GM21528 (cell line): ENCODE results near the gene SQSTM1.

ENCODE experiments used
- ATAC-seq: cut with Tn5 transposase; IDR thresholded peaks from one replicate; pipeline ENCODE4 v1.9.1; 2021; ENCODE audit warnings: mild to moderate bottlenecking, moderate library complexity; ENCODE audit not compliant: unreplicated experiment, low FRiP score

Gene SQSTM1

GRCh38 chr5:179794171-179794570, 26.5 kb upstream of the SQSTM1 start:
- no peak for ATAC-seq

- ATAC-seq, result no peak
Observed at GRCh38 chr5:179794575-179794974, 26.1 kb upstream of the SQSTM1 start.

- ATAC-seq, result no peak
Observed at GRCh38 chr5:179795049-179795862, 25.4 kb upstream of the SQSTM1 start.

GRCh38 chr5:179795863-179796833, 24.6 kb upstream of the SQSTM1 start:
- ATAC-seq, result peak; percentile 78

- ATAC-seq, result no peak
Observed at GRCh38 chr5:179796877-179797608, 23.7 kb upstream of the SQSTM1 start.

- no peak for ATAC-seq
Observed at GRCh38 chr5:179797741-179798140, 23.0 kb upstream of the SQSTM1 start.

- ATAC-seq, result no peak
Observed at GRCh38 chr5:179798144-179798770, 22.4 kb upstream of the SQSTM1 start.

- ATAC-seq, result no peak
Observed at GRCh38 chr5:179798771-179799643, 21.7 kb upstream of the SQSTM1 start.

GRCh38 chr5:179799644-179799973, 21.1 kb upstream of the SQSTM1 start:
- no peak for ATAC-seq

GRCh38 chr5:179800071-179800695, 20.5 kb upstream of the SQSTM1 start:
- no peak for ATAC-seq

- no peak for ATAC-seq
Observed at GRCh38 chr5:179800696-179801201, 20.0 kb upstream of the SQSTM1 start.

GRCh38 chr5:179801304-179802206, 19.1 kb upstream of the SQSTM1 start:
- peak; percentile 30 for ATAC-seq

GRCh38 chr5:179802207-179802883, 18.4 kb upstream of the SQSTM1 start:
- ATAC-seq, result no peak

GRCh38 chr5:179802950-179803562, 17.6 kb upstream of the SQSTM1 start:
- ATAC-seq, result no peak

GRCh38 chr5:179803651-179804554, 16.8 kb upstream of the SQSTM1 start:
- no peak for ATAC-seq

- no peak for ATAC-seq
Observed at GRCh38 chr5:179804555-179804947, 16.2 kb upstream of the SQSTM1 start.
